Measurements from ENCODE around the gene PIBF1.

Gene PIBF1

DNA sequence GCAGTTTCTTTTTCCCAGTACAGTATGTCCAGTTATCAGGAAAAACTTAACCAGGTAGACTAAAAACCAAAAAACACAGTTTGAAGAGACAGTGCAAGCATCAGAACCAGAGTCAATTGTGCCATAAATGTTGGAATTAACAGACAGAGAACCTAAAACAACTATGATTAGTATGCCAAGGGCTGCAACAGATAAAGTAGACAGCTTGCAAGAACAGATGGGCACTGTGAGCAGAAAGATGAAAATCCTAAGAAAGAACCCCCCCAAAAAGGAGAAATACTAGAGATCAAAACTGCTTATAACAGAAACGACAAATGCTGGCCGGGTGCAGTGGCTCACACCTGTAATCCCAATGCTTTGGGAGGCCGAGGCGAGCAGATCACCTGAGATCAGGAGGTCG, 229.8 kb downstream of the PIBF1 start:
- Histone ChIP-seq H3K4me3 (ENCODE audit: low read depth, low read length) (no peak overlapping the region), H3K27me3 (ENCODE audit: insufficient read depth, low read length) (no peaks in the 10 kb centered on the region), H3K4me1 (ENCODE audit: control insufficient read depth, insufficient read depth, low read length, unreplicated experiment) (no peaks in the 10 kb centered on the region), H3K27ac (ENCODE audit: low read depth, low read length) (no peak overlapping the region), H2AFZ (ENCODE audit: low read length, unreplicated experiment) (no peak overlapping the region), H3K36me3 (ENCODE audit: insufficient read depth, low read length) (peaks cover 6% of the 10 kb centered on the region; the same call in 1 of the 2 replicates), H3K79me2 (ENCODE audit: control insufficient read depth, insufficient read depth, low read length, unreplicated experiment) (no peaks in the 10 kb centered on the region)

DNA sequence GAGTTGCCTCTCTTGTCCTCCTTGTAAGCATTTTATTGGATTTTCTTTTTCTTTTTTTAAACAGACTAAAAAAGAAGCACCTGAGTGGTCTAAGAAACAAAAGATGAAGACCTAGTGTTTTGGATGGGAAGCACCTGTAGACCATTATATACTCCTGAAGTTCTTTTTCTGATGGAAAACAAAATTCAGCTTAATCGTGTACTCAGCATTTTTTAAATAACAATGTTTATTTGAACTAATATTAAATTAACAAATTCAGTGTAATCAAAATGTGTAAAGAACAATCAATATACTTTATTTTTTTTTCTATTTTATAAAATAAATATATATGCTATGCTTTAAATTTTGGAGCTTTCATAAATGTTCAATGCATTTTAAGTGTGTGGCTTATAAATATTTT, 233.9 kb downstream of the PIBF1 start:
- Histone ChIP-seq H3K36me3 (ENCODE audit: insufficient read depth, low read length) (no peaks in the 10 kb centered on the region; the same call in 1 of the 2 replicates), H2AFZ (ENCODE audit: low read length, unreplicated experiment) (no peak overlapping the region), H3K79me2 (ENCODE audit: control insufficient read depth, insufficient read depth, low read length, unreplicated experiment) (no peaks in the 10 kb centered on the region), H3K4me1 (ENCODE audit: control insufficient read depth, insufficient read depth, low read length, unreplicated experiment) (no peaks in the 10 kb centered on the region), H3K27me3 (ENCODE audit: insufficient read depth, low read length) (no peaks in the 10 kb centered on the region), H3K4me3 (ENCODE audit: low read depth, low read length) (no peak overlapping the region), H3K27ac (ENCODE audit: low read depth, low read length) (no peak overlapping the region)

DNA sequence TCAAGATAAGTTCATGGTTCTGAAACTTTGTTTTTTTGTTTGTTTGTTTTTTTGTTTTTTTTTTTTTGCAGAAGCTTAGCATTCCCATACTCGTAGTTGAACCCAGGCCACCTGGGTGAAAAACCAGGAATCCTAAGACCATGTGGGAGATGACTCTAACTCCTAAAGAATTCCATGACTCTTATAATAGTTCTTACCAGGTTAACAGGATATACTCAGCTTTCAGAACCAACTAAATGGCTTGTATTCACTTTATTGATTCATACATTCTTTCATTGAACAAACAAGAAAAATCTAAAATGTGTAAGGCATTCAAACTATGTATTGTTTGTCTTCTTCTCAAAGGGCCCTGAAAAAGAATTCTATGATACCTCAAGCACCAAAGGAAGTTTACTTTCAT, 236.4 kb downstream of the PIBF1 start:
- H3K36me3 ChIP-seq (ENCODE audit: insufficient read depth, low read length): no peaks in the 10 kb centered on the region; the same call in 1 of the 2 replicates
- no peak overlapping the region for H3K27ac ChIP-seq (ENCODE audit: low read depth, low read length)
- no peaks in the 10 kb centered on the region for H3K27me3 ChIP-seq (ENCODE audit: insufficient read depth, low read length)
- no peaks in the 10 kb centered on the region for H3K79me2 ChIP-seq (ENCODE audit: control insufficient read depth, insufficient read depth, low read length, unreplicated experiment)
- H2AFZ ChIP-seq (ENCODE audit: low read length, unreplicated experiment): no peak overlapping the region
- no peaks in the 10 kb centered on the region for H3K4me1 ChIP-seq (ENCODE audit: control insufficient read depth, insufficient read depth, low read length, unreplicated experiment)
- no peak overlapping the region for H3K4me3 ChIP-seq (ENCODE audit: low read depth, low read length)

DNA sequence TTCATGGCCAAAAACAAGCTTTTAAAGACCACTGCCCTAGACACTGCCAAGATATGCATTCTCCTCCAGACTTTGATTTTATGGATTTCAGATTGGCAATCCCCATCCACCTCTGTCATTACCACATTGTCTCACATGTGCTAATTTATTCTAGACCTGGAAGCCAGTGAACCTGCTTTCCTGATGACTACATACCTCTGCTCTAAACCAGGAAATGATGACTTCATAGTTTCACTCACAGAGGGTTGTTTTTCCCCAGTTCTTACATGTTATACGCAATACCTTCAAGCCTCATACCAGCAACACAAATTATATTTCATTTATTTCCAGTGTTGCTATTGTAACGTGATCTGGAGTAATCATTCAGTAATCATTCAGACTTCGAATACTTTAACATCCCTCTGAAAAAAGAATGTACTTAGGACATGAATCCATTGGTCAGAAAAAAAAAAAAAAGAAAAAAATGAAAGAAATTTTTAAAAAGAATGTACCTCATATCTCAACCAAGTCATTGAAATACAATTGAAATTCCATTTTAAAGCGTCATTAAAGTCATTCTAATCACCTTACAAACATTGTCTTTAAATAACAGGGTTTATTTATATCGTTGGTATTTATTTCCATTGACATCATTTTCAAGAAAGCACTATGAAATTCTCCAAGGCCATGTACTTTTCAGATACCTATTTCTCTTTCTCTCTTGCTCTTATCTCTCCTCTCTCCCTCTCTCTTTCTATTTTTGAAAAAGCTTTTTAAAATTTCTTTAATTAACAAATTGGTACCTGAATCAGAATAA, 243.5 kb downstream of the PIBF1 start:
- H3K79me2 ChIP-seq (ENCODE audit: control insufficient read depth, insufficient read depth, low read length, unreplicated experiment): no peaks in the 10 kb centered on the region
- no peak overlapping the region for H3K4me3 ChIP-seq (ENCODE audit: low read depth, low read length)
- H3K4me1 ChIP-seq (ENCODE audit: control insufficient read depth, insufficient read depth, low read length, unreplicated experiment): no peaks in the 10 kb centered on the region
- H2AFZ ChIP-seq (ENCODE audit: low read length, unreplicated experiment): no peak overlapping the region
- no peaks in the 10 kb centered on the region for H3K27me3 ChIP-seq (ENCODE audit: insufficient read depth, low read length)
- H3K36me3 ChIP-seq (ENCODE audit: insufficient read depth, low read length): no peaks in the 10 kb centered on the region
- H3K27ac ChIP-seq (ENCODE audit: low read depth, low read length): no peak overlapping the region

DNA sequence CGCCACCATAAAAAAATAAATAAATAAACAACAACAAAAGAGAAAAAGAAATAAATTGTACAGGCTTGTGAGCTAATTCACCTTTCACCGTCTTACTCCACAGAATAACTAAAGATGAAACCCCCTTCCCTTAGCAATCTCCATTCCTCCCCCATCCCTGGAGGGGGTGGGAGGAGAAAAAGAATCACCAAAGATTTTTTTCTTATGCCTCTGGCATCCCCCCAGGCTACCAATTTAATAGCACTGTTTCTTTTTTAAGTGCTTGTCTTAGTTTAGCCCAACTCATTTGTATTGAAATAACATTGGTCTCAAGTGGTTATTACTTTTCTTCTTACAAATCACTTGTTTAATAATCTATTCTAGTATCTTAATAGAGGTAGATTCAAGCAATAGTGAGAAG, 253.0 kb downstream of the PIBF1 start:
- no peaks in the 10 kb centered on the region for H3K79me2 ChIP-seq (ENCODE audit: control insufficient read depth, insufficient read depth, low read length, unreplicated experiment)
- H3K4me1 ChIP-seq (ENCODE audit: control insufficient read depth, insufficient read depth, low read length, unreplicated experiment): no peaks in the 10 kb centered on the region
- no peak overlapping the region for H2AFZ ChIP-seq (ENCODE audit: low read length, unreplicated experiment)
- no peak overlapping the region for H3K27ac ChIP-seq (ENCODE audit: low read depth, low read length)
- H3K27me3 ChIP-seq (ENCODE audit: insufficient read depth, low read length): no peaks in the 10 kb centered on the region
- H3K4me3 ChIP-seq (ENCODE audit: low read depth, low read length): no peak overlapping the region
- H3K36me3 ChIP-seq (ENCODE audit: insufficient read depth, low read length): no peaks in the 10 kb centered on the region

DNA sequence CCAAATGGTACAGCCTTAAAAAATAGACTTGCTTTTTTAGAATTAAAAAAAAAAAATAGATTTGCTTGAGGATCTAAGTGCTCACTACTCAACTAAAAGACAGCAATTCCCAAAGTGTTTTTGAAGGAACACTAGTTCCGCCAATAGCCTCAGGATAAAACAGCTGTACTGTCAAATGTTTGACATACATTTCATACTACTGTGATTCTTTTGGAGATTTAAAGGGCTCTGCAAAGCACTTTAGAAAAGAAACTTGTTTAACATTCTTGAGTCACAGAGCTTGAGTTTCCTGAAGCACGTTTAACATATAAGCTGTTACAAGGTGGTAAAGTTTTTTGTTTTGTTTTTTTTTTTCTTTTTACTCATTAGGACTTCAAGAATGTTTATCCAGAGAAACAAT, 253.7 kb downstream of the PIBF1 start:
- H2AFZ ChIP-seq (ENCODE audit: low read length, unreplicated experiment): no peak overlapping the region
- no peaks in the 10 kb centered on the region for H3K27me3 ChIP-seq (ENCODE audit: insufficient read depth, low read length)
- no peaks in the 10 kb centered on the region for H3K4me1 ChIP-seq (ENCODE audit: control insufficient read depth, insufficient read depth, low read length, unreplicated experiment)
- no peak overlapping the region for H3K4me3 ChIP-seq (ENCODE audit: low read depth, low read length)
- no peaks in the 10 kb centered on the region for H3K79me2 ChIP-seq (ENCODE audit: control insufficient read depth, insufficient read depth, low read length, unreplicated experiment)
- H3K27ac ChIP-seq (ENCODE audit: low read depth, low read length): no peak overlapping the region
- H3K36me3 ChIP-seq (ENCODE audit: insufficient read depth, low read length): no peaks in the 10 kb centered on the region

DNA sequence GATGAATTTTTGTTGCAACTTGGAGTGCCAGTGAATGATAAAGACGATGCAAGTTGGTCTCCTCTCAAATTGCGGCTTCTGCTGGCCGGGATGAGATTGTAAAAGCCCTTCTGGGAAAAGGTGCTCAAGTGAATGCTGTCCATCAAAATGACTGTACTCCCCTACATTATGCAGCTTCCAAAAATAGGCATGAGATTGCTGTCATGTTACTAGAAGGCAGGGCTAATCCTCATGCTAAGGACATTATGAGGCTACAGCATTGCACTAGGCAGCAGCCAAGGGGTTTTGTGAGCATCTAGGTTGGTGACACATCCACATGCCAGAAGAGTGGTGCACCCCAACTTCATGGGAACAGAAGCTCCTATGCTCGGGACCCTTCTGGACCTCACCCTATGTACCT, 254.6 kb downstream of the PIBF1 start:
- H3K79me2 ChIP-seq (ENCODE audit: control insufficient read depth, insufficient read depth, low read length, unreplicated experiment): no peaks in the 10 kb centered on the region
- H3K27ac ChIP-seq (ENCODE audit: low read depth, low read length): no peak overlapping the region
- H3K27me3 ChIP-seq (ENCODE audit: insufficient read depth, low read length): no peaks in the 10 kb centered on the region
- H2AFZ ChIP-seq (ENCODE audit: low read length, unreplicated experiment): no peak overlapping the region
- H3K4me3 ChIP-seq (ENCODE audit: low read depth, low read length): no peak overlapping the region
- H3K4me1 ChIP-seq (ENCODE audit: control insufficient read depth, insufficient read depth, low read length, unreplicated experiment): no peaks in the 10 kb centered on the region
- no peaks in the 10 kb centered on the region for H3K36me3 ChIP-seq (ENCODE audit: insufficient read depth, low read length)

DNA sequence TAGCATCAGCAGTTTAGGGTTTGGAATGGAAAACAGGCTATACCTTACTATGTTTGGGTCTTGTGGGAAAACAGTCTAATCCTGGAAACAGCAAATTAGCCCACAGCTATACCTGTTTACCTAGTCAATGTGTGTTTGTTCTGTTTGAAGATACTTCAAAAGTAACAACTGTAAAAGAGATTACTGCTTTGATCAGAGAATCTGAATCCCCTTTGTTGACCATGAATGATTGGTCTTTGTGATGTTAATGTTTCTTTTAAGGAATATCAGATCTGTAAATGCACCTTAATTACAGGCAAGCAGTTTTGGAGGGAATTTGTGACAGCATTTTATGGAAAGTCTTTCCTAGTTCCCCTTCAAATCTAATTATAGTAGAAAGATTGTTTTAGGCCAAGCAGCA, 256.1 kb downstream of the PIBF1 start:
- Histone ChIP-seq H3K27ac (ENCODE audit: low read depth, low read length) (no peak overlapping the region), H3K4me1 (ENCODE audit: control insufficient read depth, insufficient read depth, low read length, unreplicated experiment) (no peaks in the 10 kb centered on the region), H3K27me3 (ENCODE audit: insufficient read depth, low read length) (no peaks in the 10 kb centered on the region), H3K4me3 (ENCODE audit: low read depth, low read length) (no peak overlapping the region), H2AFZ (ENCODE audit: low read length, unreplicated experiment) (no peak overlapping the region), H3K79me2 (ENCODE audit: control insufficient read depth, insufficient read depth, low read length, unreplicated experiment) (no peaks in the 10 kb centered on the region), H3K36me3 (ENCODE audit: insufficient read depth, low read length) (no peaks in the 10 kb centered on the region)

DNA sequence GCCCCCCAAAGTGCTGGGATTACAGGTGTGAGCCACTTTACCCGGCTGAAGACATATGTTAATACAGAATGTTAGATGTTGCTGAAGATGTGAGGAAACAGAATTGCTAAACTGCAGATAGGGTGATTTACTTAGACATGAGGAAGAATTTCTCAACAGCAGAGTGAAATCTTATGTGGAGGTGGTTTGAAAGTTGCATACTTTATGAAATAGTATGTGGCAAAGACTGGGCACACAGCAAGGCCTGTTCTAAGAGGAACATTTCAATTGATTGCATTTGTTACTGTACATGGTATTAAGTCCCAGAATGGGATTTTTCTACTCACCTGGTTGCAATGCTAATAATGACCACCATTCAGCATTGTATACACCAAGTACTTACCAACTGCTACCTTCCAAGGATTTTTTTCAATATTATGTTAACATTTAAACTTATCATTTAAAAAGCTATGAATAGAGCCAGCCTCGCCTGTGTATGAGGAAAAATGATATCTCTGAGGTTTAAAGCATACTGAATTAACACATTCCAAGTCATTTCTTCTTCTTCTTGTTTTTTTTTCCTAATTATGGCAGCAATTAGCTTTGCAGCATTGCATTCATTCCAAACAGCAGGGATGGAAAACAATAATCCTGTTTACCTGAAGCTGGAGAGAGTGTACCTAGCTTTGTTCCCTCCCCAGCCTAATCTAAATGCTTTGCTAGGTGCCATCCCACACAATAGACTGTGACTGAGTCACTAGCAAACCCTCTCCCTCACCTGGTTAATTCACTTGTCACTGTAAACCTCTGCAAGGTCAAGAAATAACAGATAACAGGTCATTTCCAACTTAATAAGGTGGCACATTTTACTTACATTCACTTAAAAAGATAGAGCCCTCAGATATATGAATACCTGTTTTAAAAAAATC, 257.5 kb downstream of the PIBF1 start:
- H3K27ac ChIP-seq (ENCODE audit: low read depth, low read length): no peak overlapping the region
- no peaks in the 10 kb centered on the region for H3K36me3 ChIP-seq (ENCODE audit: insufficient read depth, low read length)
- H3K79me2 ChIP-seq (ENCODE audit: control insufficient read depth, insufficient read depth, low read length, unreplicated experiment): no peaks in the 10 kb centered on the region
- H3K27me3 ChIP-seq (ENCODE audit: insufficient read depth, low read length): no peaks in the 10 kb centered on the region
- no peak overlapping the region for H3K4me3 ChIP-seq (ENCODE audit: low read depth, low read length)
- H2AFZ ChIP-seq (ENCODE audit: low read length, unreplicated experiment): no peak overlapping the region
- H3K4me1 ChIP-seq (ENCODE audit: control insufficient read depth, insufficient read depth, low read length, unreplicated experiment): no peaks in the 10 kb centered on the region

DNA sequence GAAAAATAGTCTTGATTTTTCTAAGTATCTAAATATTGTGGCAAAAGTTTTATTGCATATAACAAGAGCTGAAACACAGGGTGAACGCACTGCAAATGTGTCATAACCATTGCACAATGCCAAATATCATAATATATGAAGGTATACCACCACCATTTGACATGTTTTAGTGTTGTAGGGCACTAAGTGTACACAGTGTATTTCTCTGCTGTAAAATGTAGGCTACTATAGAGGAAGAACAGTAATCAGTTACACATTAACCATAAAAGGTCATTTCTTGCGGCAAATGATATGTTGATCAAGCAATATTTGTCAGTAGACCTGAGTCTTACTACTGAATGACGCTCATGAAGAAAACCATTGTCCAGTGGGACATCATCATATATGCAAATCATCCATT, 258.6 kb downstream of the PIBF1 start:
- H3K79me2 ChIP-seq (ENCODE audit: control insufficient read depth, insufficient read depth, low read length, unreplicated experiment): no peaks in the 10 kb centered on the region
- no peaks in the 10 kb centered on the region for H3K36me3 ChIP-seq (ENCODE audit: insufficient read depth, low read length)
- no peaks in the 10 kb centered on the region for H3K4me1 ChIP-seq (ENCODE audit: control insufficient read depth, insufficient read depth, low read length, unreplicated experiment)
- no peak overlapping the region for H3K4me3 ChIP-seq (ENCODE audit: low read depth, low read length)
- H3K27ac ChIP-seq (ENCODE audit: low read depth, low read length): no peak overlapping the region
- no peak overlapping the region for H2AFZ ChIP-seq (ENCODE audit: low read length, unreplicated experiment)
- no peaks in the 10 kb centered on the region for H3K27me3 ChIP-seq (ENCODE audit: insufficient read depth, low read length)

All from ACC112 (cell line).